H9 (cell line): ENCODE data around the gene LNPEP. TPM values are rescaled to one million over a fixed set of nuclear protein-coding genes. Genes with fewer than 3 reads are reported as not detected.

Source experiments
- DNase-seq: peaks from one replicate; pipeline ENCODE4 v3.0.0-alpha.2; 2017
- H2AFZ ChIP-seq: one replicate; pipeline ENCODE4 v1.6.1; 2013; ENCODE audit warnings: mild to moderate bottlenecking, low read length, control low read depth, moderate library complexity
- H2AK5ac ChIP-seq: 2 replicates; pipeline ENCODE4 v1.6.1; 2013; ENCODE audit warnings: low read length, control low read depth, mixed read lengths; ENCODE audit not compliant: insufficient read length
- H2BK120ac ChIP-seq: one replicate; pipeline ENCODE4 v1.6.1; 2013; ENCODE audit warnings: low read depth, mild to moderate bottlenecking, low read length, control low read depth, inconsistent platforms; ENCODE audit not compliant: poor library complexity, severe bottlenecking
- H2BK12ac ChIP-seq: 2 replicates; pipeline ENCODE4 v1.6.1; 2013; ENCODE audit warnings: low read length, control low read depth, mixed read lengths, low read depth; ENCODE audit not compliant: insufficient read length
- H2BK15ac ChIP-seq: 2 replicates; pipeline ENCODE4 v1.6.1; 2013; ENCODE audit warnings: low read depth, low read length, control low read depth
- H2BK20ac ChIP-seq: one replicate; pipeline ENCODE4 v1.6.1; 2013; ENCODE audit warnings: low read depth, mild to moderate bottlenecking, low read length, control low read depth, inconsistent platforms; ENCODE audit not compliant: poor library complexity, severe bottlenecking
- H2BK5ac ChIP-seq: 2 replicates; pipeline ENCODE4 v1.6.1; 2013; ENCODE audit warnings: low read length, control low read depth, mixed read lengths; ENCODE audit not compliant: insufficient read length
- H3K14ac ChIP-seq: 2 replicates; pipeline ENCODE4 v1.6.1; 2013; ENCODE audit warnings: low read length, control low read depth; ENCODE audit not compliant: insufficient read depth
- H3K18ac ChIP-seq: 2 replicates; pipeline ENCODE4 v1.6.1; 2013; ENCODE audit warnings: low read depth, mild to moderate bottlenecking, mixed read lengths, low read length, control low read depth; ENCODE audit not compliant: insufficient read length
- H3K23ac ChIP-seq: 2 replicates; pipeline ENCODE4 v1.6.1; 2013; ENCODE audit warnings: low read length, control low read depth, mixed read lengths, low read depth; ENCODE audit not compliant: insufficient read length
- H3K23me2 ChIP-seq: 2 replicates; pipeline ENCODE4 v1.6.1; 2013; ENCODE audit warnings: low read depth, mild to moderate bottlenecking, mixed read lengths, low read length, control low read depth; ENCODE audit not compliant: insufficient read length, poor library complexity, severe bottlenecking
- H3K27ac ChIP-seq: 2 replicates; pipeline ENCODE4 v1.5.1; 2013; ENCODE audit warnings: low read length, control low read depth, mixed read lengths, low read depth; ENCODE audit not compliant: insufficient read length
- H3K27me3 ChIP-seq: 2 replicates; pipeline ENCODE4 v1.6.1; 2013; ENCODE audit warnings: low read length, control low read depth, inconsistent platforms; ENCODE audit not compliant: insufficient read depth
- H3K4ac ChIP-seq: 2 replicates; pipeline ENCODE4 v1.6.1; 2013; ENCODE audit warnings: low read depth, mild to moderate bottlenecking, control low read depth, inconsistent platforms, low read length, moderate library complexity
- H3K4me1 ChIP-seq: 2 replicates; pipeline ENCODE4 v1.6.1; 2013; ENCODE audit warnings: low read length, control low read depth, inconsistent platforms; ENCODE audit not compliant: insufficient read depth
- H3K4me2 ChIP-seq: 2 replicates; pipeline ENCODE4 v1.6.1; 2013; ENCODE audit warnings: low read length, control low read depth, mixed read lengths; ENCODE audit not compliant: insufficient read length, insufficient read depth
- H3K56ac ChIP-seq: 2 replicates; pipeline ENCODE4 v1.6.1; 2013; ENCODE audit warnings: low read depth, mild to moderate bottlenecking, mixed read lengths, low read length, control low read depth; ENCODE audit not compliant: insufficient read length
- H3K79me1 ChIP-seq: 2 replicates; pipeline ENCODE4 v1.6.1; 2013; ENCODE audit warnings: low read depth, mild to moderate bottlenecking, moderate library complexity, low read length, control low read depth, inconsistent platforms; ENCODE audit not compliant: insufficient read depth, poor library complexity, severe bottlenecking
- H3K79me2 ChIP-seq: 2 replicates; pipeline ENCODE4 v1.6.1; 2013; ENCODE audit warnings: low read length, control low read depth, inconsistent platforms; ENCODE audit not compliant: insufficient read depth
- H3K9ac ChIP-seq: 2 replicates; pipeline ENCODE4 v1.6.1; 2013; ENCODE audit warnings: low read length, control low read depth, mixed read lengths; ENCODE audit not compliant: insufficient read length; ENCODE audit errors: extremely low read depth
- H3K9me3 ChIP-seq: one replicate; pipeline ENCODE4 v1.6.1; 2013; ENCODE audit warnings: low read depth, low read length, inconsistent platforms; ENCODE audit not compliant: control insufficient read depth
- H3T11ph ChIP-seq: one replicate; pipeline ENCODE4 v1.6.1; 2013; ENCODE audit warnings: mild to moderate bottlenecking, low read length, control low read depth, inconsistent platforms
- H4K20me1 ChIP-seq: one replicate; pipeline ENCODE4 v1.6.1; 2013; ENCODE audit not compliant: control insufficient read depth, insufficient read length, insufficient read depth
- H4K5ac ChIP-seq: 2 replicates; pipeline ENCODE4 v1.6.1; 2013; ENCODE audit warnings: low read depth, mild to moderate bottlenecking, mixed read lengths, low read length, control low read depth; ENCODE audit not compliant: insufficient read length
- H4K8ac ChIP-seq: replicated peaks from 2 replicates; pipeline ENCODE4 v1.6.1; 2013; ENCODE audit warnings: low read length, control low read depth, mixed read lengths, low read depth; ENCODE audit not compliant: insufficient read length
- H4K91ac ChIP-seq: 2 replicates; pipeline ENCODE4 v1.6.1; 2013; ENCODE audit warnings: low read depth, mild to moderate bottlenecking, moderate library complexity, mixed read lengths, low read length, control low read depth; ENCODE audit not compliant: insufficient read length
- H3K27ac Mint-ChIP-seq, 3 experiments: 2 replicates in 2 of 3; 3 replicates in 1 of 3; pipeline ENCODE4 v1.8.0; 2020 to 2021; ENCODE audit warnings: mixed read lengths in 3 of 3, mild to moderate bottlenecking in 1 of 3, moderate library complexity in 1 of 3
- H3K27me3 Mint-ChIP-seq: 2 replicates; pipeline ENCODE4 v1.8.0; 2021; ENCODE audit warnings: low read depth, mild to moderate bottlenecking, moderate library complexity, mixed read lengths
- H3K36me3 Mint-ChIP-seq, 3 experiments: 2 replicates in 2 of 3; 3 replicates in 1 of 3; pipeline ENCODE4 v1.8.0; 2020 to 2021; ENCODE audit warnings: low read depth in 3 of 3, mixed read lengths in 3 of 3; ENCODE audit not compliant: insufficient read depth in 1 of 3
- H3K4me1 Mint-ChIP-seq, 2 experiments: 2 replicates each; pipeline ENCODE4 v1.8.0; 2020; ENCODE audit warnings: mixed read lengths in 2 of 2
- H3K4me3 Mint-ChIP-seq, 2 experiments: 2 replicates in 1 of 2; 3 replicates in 1 of 2; pipeline ENCODE4 v1.8.0; 2020 to 2021; ENCODE audit warnings: mild to moderate bottlenecking in 2 of 2, mixed read lengths in 2 of 2, moderate library complexity in 1 of 2
- H3K9me3 Mint-ChIP-seq, 2 experiments: 2 replicates in 1 of 2; 3 replicates in 1 of 2; pipeline ENCODE4 v1.8.0; 2020; ENCODE audit warnings: mild to moderate bottlenecking in 2 of 2, mixed read lengths in 2 of 2, moderate library complexity in 1 of 2
- CTCF ChIP-seq: fragments of 200-600 bp; sonication (generic); conservative IDR thresholded peaks from 3 replicates; pipeline ENCODE4 v1.8.0; 2021; ENCODE audit warnings: antibody characterized with exemption, mild to moderate bottlenecking
- WGBS: extraction: QIAGEN DNeasy Blood & Tissue Kit; methylation state at CpG from one replicate; pipeline ENCODE4 v1.1.7; 2013; ENCODE audit warnings: missing lambda C conversion rate, low lambda C conversion rate, mixed read lengths; ENCODE audit not compliant: insufficient read length; ENCODE audit errors: extremely low coverage; 5-methylcytosine and 5-hydroxymethylcytosine counted together
- total RNA-seq: library from RNA; stranded (reverse); gene quantifications from 2 replicates; pipeline ENCODE4 v1.2.1, GENCODE V29; 2021

The LNPEP gene
- total RNA-seq, 1 experiment from 2014 or later = 4.1 TPM

- Histone ChIP-seq H3K14ac (no peak overlapping the region), H3K9me3 (no peaks in the 10 kb centered on the region), H4K91ac (no peak overlapping the region), H2BK20ac (no peak overlapping the region), H2BK15ac (no peak overlapping the region), H4K5ac (no peak overlapping the region), H2AFZ (no peak overlapping the region), H3K4me2 (no peak overlapping the region), H4K8ac (no peak overlapping the region), H3K9ac (no peak overlapping the region), H3K79me2 (no peaks in the 10 kb centered on the region), H2BK120ac (no peak overlapping the region), H3K4ac (no peak overlapping the region), H3K27ac (no peak overlapping the region), H3K23me2 (peaks cover 7% of the 10 kb centered on the region), H2BK12ac (no peak overlapping the region), H2BK5ac (no peak overlapping the region), H2AK5ac (no peak overlapping the region), H3K23ac (no peak overlapping the region), H3K27me3 (no peaks in the 10 kb centered on the region; the same call in 1 of the 2 replicates), H3K4me1 (no peaks in the 10 kb centered on the region), H3K79me1 (no peaks in the 10 kb centered on the region), H3T11ph (no peak overlapping the region), H4K20me1 (no peaks in the 10 kb centered on the region), H3K56ac (no peak overlapping the region), H3K18ac (no peak overlapping the region)
- no peak overlapping the region for H3K4me3 Mint-ChIP-seq
- WGBS = no CpG with 5 or more reads among the region's 3 CpGs
- no peaks in the 10 kb centered on the region for H3K36me3 Mint-ChIP-seq
- H3K27me3 Mint-ChIP-seq = peaks cover 18% of the 10 kb centered on the region
- H3K9me3 Mint-ChIP-seq = no peaks in the 10 kb centered on the region; a peak in 1 of 5 replicates
- peaks cover 15% of the 10 kb centered on the region in 2 experiments for H3K4me1 Mint-ChIP-seq
- TF ChIP-seq CTCF = no peak
- H3K27ac Mint-ChIP-seq = no peak overlapping the region
- no peak for DNase-seq
Observed at GRCh38 chr5:96940586-96940985, 4.7 kb downstream of the LNPEP start.
